Keratinocyte (primary cell): ENCODE results near the gene RBP2.
A peak's percentile ranks its signal among the peaks of the same experiment; 100 is the strongest.

Experiments
- EZH2 ChIP-seq: IDR thresholded peaks from one replicate; pipeline ENCODE4 v1.6.1; 2012; ENCODE audit warnings: inconsistent platforms, mild to moderate bottlenecking, low read length, moderate library complexity
- TF ChIP-seq, protein P1 (sequence below), 3 experiments: IDR thresholded peaks in 1 of 3; conservative IDR thresholded peaks in 1 of 3; optimal IDR thresholded peaks in 1 of 3; 2 replicates in 2 of 3; 3 replicates in 1 of 3; pipeline versions ENCODE3 to v1.5.1; 2011; ENCODE audit warnings: low read length in 3 of 3, mild to moderate bottlenecking in 3 of 3, moderate library complexity in 2 of 3, control low read depth in 1 of 3, inconsistent platforms in 1 of 3; ENCODE audit not compliant: insufficient read depth in 2 of 3; ENCODE audit errors: extremely low read depth in 1 of 3

- no peak for TF ChIP-seq EZH2
- TF ChIP-seq, protein P1, sequence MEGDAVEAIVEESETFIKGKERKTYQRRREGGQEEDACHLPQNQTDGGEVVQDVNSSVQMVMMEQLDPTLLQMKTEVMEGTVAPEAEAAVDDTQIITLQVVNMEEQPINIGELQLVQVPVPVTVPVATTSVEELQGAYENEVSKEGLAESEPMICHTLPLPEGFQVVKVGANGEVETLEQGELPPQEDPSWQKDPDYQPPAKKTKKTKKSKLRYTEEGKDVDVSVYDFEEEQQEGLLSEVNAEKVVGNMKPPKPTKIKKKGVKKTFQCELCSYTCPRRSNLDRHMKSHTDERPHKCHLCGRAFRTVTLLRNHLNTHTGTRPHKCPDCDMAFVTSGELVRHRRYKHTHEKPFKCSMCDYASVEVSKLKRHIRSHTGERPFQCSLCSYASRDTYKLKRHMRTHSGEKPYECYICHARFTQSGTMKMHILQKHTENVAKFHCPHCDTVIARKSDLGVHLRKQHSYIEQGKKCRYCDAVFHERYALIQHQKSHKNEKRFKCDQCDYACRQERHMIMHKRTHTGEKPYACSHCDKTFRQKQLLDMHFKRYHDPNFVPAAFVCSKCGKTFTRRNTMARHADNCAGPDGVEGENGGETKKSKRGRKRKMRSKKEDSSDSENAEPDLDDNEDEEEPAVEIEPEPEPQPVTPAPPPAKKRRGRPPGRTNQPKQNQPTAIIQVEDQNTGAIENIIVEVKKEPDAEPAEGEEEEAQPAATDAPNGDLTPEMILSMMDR (optimal IDR thresholded peaks at IDR 0.05 in 1 of 3, IDR thresholded peaks at IDR 0.05 in 1 of 3, conservative IDR thresholded peaks at IDR 0.05 in 1 of 3; ENCODE audit: extremely low read depth in 1 of 3, insufficient read depth in 2 of 3, low read length in 3 of 3), result peak; percentile 49 to 76 (median 67)
Measured at GRCh38 chr3:139434764-139435307, 41.5 kb downstream of the RBP2 start.
